Transverse colon (tissue), 4 donors: ENCODE results near the gene ICE2. TPM values are rescaled to one million over a fixed set of nuclear protein-coding genes. Genes with fewer than 3 reads are reported as not detected.
A peak's percentile ranks its signal among the peaks of the same experiment; 100 is the strongest.

Source experiments
- DNase-seq: peaks from one replicate; pipeline ENCODE4 v3.0.0-alpha.2; 2019
- H3K27ac ChIP-seq, 4 donors: fragments of 200-600 bp; sonication (generic); 2 replicates each; pipeline ENCODE4 v1.5.1; 2016 to 2018; ENCODE audit warnings: inconsistent platforms in 4 of 4
- H3K27me3 ChIP-seq: fragments of 200-600 bp; sonication (generic); 2 replicates; pipeline ENCODE4 v1.5.1; 2017; ENCODE audit warnings: inconsistent platforms
- H3K36me3 ChIP-seq, 4 donors: fragments of 200-600 bp; sonication (generic); 2 replicates each; pipeline ENCODE4 v1.5.1; 2017 to 2019; ENCODE audit warnings: inconsistent platforms in 4 of 4
- H3K4me1 ChIP-seq, 4 donors: fragments of 200-600 bp; sonication (generic); 2 replicates each; pipeline ENCODE4 v1.5.1; 2017 to 2020; ENCODE audit warnings: inconsistent platforms in 4 of 4
- H3K4me3 ChIP-seq, 4 donors: fragments of 200-600 bp; sonication (generic); 1 replicate in 1 of 4; 2 replicates in 3 of 4; pipeline versions ENCODE4 v1.5.1 to v1.6.1; 2017 to 2019; ENCODE audit warnings: inconsistent platforms in 4 of 4
- H3K9me3 ChIP-seq, 2 donors: fragments of 200-600 bp; sonication (generic); 2 replicates each; pipeline ENCODE4 v1.5.1; 2017 to 2019; ENCODE audit warnings: inconsistent platforms in 2 of 2
- CTCF ChIP-seq, 5 experiments: fragments of 200-600 bp in 3 of 5; fragments of 450-650 bp in 2 of 5; sonication (generic) in 3 of 5; IDR thresholded peaks; 1 replicate in 2 of 5; 2 replicates in 3 of 5; pipeline ENCODE4 v1.5.1; 2016 to 2017; ENCODE audit warnings: antibody characterized with exemption in 5 of 5, inconsistent platforms in 3 of 5, mild to moderate bottlenecking in 2 of 5, moderate library complexity in 1 of 5
- EP300 ChIP-seq: sonication (generic); formaldehyde crosslinking; IDR thresholded peaks from one replicate; pipeline ENCODE4 v1.6.1; 2017; ENCODE audit warnings: antibody characterized with exemption, low read depth
- POLR2A ChIP-seq: fragments of 450-650 bp; IDR thresholded peaks from one replicate; pipeline ENCODE4 v1.6.1; 2016; ENCODE audit warnings: antibody characterized with exemption, mild to moderate bottlenecking, moderate library complexity
- POLR2AphosphoS5 ChIP-seq, 3 donors: sonication (generic); formaldehyde crosslinking; IDR thresholded peaks; one replicate each; pipeline ENCODE4 v1.6.1; 2016; ENCODE audit warnings: antibody characterized with exemption in 3 of 3
- WGBS, 2 donors: methylation state at CpG; one replicate each; pipeline ENCODE4 v1.1.5; 2018; ENCODE audit warnings: low coverage in 1 of 2; 5-methylcytosine and 5-hydroxymethylcytosine counted together
- in situ Hi-C, 4 donors: fragments of 200-750 bp; cut with MboI; loops; one replicate each; pipeline versions ENCODE4 v1.15.0 to v1.15.1; 2017; ENCODE audit warnings: low sequenced_read_pairs in 3 of 4, low pct_ligation_motif_present in 1 of 4, low pct_unique_long_range_greater_than_20kb in 1 of 4
- intact Hi-C: fragments of 100-400 bp; cut with DNase I; formaldehyde crosslinking; loops from one replicate; pipeline ENCODE4 v1.15.1; 2023; ENCODE audit warnings: low total_unique reads
- total RNA-seq, 4 donors: library from RNA; depleted of rRNA; stranded (reverse); fragments of >200 nt; gene quantifications; one replicate each; pipeline ENCODE4 v1.1.0, GENCODE V29; 2016

The ICE2 gene
- total RNA-seq, 4 donors from 2014 or later: 14.6 to 83.4 (median 26.5) TPM

- H3K27ac ChIP-seq: peak overlapping the region; percentile 75 to 79 (median 77)
- peaks cover 15 to 58% (median 45%) of the 10 kb centered on the region in 4 donors for H3K4me1 ChIP-seq
- peaks cover 0 to 16% (median 0%) of the 10 kb centered on the region in 4 donors for H3K36me3 ChIP-seq
- H3K4me3 ChIP-seq: no peak overlapping the region
- intact Hi-C loops (no loop called here), in situ Hi-C loops (no loop called here)
- TF ChIP-seq EP300 (no peak), CTCF (IDR thresholded peaks at IDR 0.05) (no peak), POLR2A (no peak), POLR2AphosphoS5 (IDR thresholded peaks at IDR 0.05) (no peak)
- no peaks in the 10 kb centered on the region for H3K27me3 ChIP-seq
- no peak for DNase-seq
- WGBS, 2 donors: 85 to 100% methylated on average over 3 to 4 of the region's 4 CpGs
- H3K9me3 ChIP-seq: no peaks in the 10 kb centered on the region
These were observed 106.7 kb downstream of the ICE2 start for GRCh38 chr15:60372227-60372626.

DNA sequence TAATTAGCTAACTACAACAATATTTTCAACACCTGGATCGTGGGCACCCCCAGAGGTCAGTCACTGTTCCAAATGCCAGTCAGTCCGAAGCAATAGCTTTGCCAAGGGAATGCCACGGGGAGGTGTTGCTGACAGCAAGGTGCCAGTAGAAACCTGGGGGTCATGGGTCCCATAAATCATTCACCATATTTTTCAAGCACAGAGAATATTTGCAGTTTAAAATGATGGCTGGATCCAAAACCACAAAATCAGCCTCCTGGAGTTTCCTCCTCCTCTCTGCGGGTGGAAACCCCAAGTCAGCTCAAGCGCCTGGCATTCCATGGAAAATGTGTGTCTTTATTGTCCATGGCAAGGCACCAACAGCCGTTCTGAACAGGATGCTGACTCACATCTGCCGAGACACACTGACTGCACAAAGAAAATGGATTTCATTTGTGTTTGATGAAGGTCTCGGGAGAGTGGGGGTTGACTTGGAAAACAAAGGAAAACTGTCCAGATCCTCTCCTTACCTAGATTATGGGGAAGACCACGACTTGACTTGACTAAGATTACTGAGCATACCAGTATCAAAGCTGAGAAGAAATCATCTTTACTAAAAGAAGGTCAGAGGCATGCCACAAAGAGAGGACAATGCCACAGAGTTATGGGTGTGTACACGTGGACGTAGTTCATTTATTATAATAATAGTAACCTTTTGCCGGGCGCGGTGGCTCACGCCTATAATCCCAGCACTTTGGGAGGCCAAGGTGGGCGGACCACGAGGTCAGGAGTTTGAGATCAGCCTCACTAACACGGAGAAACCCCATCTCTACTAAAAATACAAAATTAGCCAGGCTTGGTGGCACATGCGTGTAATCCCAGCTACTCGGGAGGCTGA is 107.5 kb downstream of the ICE2 start:
- no peak overlapping the region for H3K4me3 ChIP-seq
- 48 to 58% methylated on average over 12 to 20 of the region's 20 CpGs for WGBS, 2 donors
- peak overlapping the region; percentile 75 to 79 (median 77) for H3K27ac ChIP-seq
- H3K9me3 ChIP-seq: no peaks in the 10 kb centered on the region
- peak; percentile 73 for DNase-seq
- H3K4me1 ChIP-seq: peaks cover 15 to 58% (median 43%) of the 10 kb centered on the region in 4 donors
- H3K36me3 ChIP-seq: peaks cover 0 to 7% (median 0%) of the 10 kb centered on the region in 4 donors
- TF ChIP-seq POLR2AphosphoS5 (IDR thresholded peaks at IDR 0.05) (peak; percentile 74 to 87 (median 79)), EP300 (peak; percentile 32), CTCF (IDR thresholded peaks at IDR 0.05) (no peak), POLR2A (no peak)
- in situ Hi-C loops: no loop called here
- no peaks in the 10 kb centered on the region for H3K27me3 ChIP-seq
- intact Hi-C loops: no loop called here

DNA sequence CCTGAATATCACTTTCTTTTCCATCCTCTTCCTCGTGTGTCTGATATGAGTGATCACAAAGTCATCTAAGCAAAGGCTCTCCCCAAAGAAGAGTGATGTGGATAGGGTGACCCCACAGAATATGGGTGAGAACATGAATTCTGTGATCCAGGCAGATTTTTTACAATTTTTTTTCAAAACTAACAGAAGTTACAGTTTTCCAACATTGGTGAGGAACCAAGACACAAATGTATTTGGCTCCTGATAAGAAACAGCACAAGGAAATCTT is 108.1 kb downstream of the ICE2 start:
- peaks cover 0 to 5% (median 0%) of the 10 kb centered on the region in 4 donors for H3K36me3 ChIP-seq
- no peak overlapping the region for H3K4me3 ChIP-seq
- peak overlapping the region; percentile 75 to 79 (median 77) for H3K27ac ChIP-seq
- in situ Hi-C loops (no loop called here), intact Hi-C loops (no loop called here)
- 44 to 50% methylated on average over 1 of the region's 1 CpG for WGBS, 2 donors
- no peaks in the 10 kb centered on the region for H3K27me3 ChIP-seq
- TF ChIP-seq POLR2AphosphoS5 (IDR thresholded peaks at IDR 0.05) (no peak), POLR2A (no peak), EP300 (no peak), CTCF (IDR thresholded peaks at IDR 0.05) (no peak)
- no peaks in the 10 kb centered on the region for H3K9me3 ChIP-seq
- peaks cover 15 to 57% (median 42%) of the 10 kb centered on the region in 4 donors for H3K4me1 ChIP-seq
- no peak for DNase-seq

GRCh38 chr15:60370105-60370868 is 108.7 kb downstream of the ICE2 start:
- in situ Hi-C loops (no loop called here), intact Hi-C loops (no loop called here)
- TF ChIP-seq POLR2AphosphoS5 (IDR thresholded peaks at IDR 0.05): no peak
- no peak for TF ChIP-seq EP300
- no peak for TF ChIP-seq POLR2A
- TF ChIP-seq CTCF (IDR thresholded peaks at IDR 0.05): no peak
- Histone ChIP-seq H3K9me3 (no peaks in the 10 kb centered on the region), H3K27me3 (no peaks in the 10 kb centered on the region), H3K4me3 (no peak overlapping the region), H3K27ac (peak overlapping the region; percentile 75 to 79 (median 77)), H3K36me3 (peaks cover 0 to 5% (median 0%) of the 10 kb centered on the region in 4 donors), H3K4me1 (peaks cover 15 to 51% (median 39%) of the 10 kb centered on the region in 4 donors)
- DNase-seq: no peak
- 78 to 84% methylated on average over 7 to 9 of the region's 9 CpGs for WGBS, 2 donors
